PC-3 (cell line): ENCODE measurements around the gene KMT2E. TPM values are rescaled to one million over a fixed set of nuclear protein-coding genes. Genes with fewer than 3 reads are reported as not detected.

Experiments used
- ATAC-seq: fragments of 200-7000 bp; cut with Tn5 transposase; 2 replicates; pipeline ENCODE4 v1.9.1; 2020; ENCODE audit warnings: mild to moderate bottlenecking, moderate library complexity
- BruUV-seq: library from RNA; stranded (reverse); fragments of 400-500 nt; replicated peaks from 2 replicates; lab custom pipeline; 2021; lab: Mats Ljungman, UMichigan
- CTCF ChIA-PET: fragments of 300-600 bp; sonication (Branson Sonifier 250); formaldehyde crosslinking; loops from one replicate; lab custom pipeline; 2022; ENCODE audit warnings: antibody characterized with exemption; lab: Charles Lee
- POLR2A ChIA-PET: fragments of 300-600 bp; sonication (Branson Sonifier 250); formaldehyde crosslinking; loops from one replicate; lab custom pipeline; 2022; ENCODE audit warnings: antibody characterized with exemption; ENCODE audit not compliant: unreplicated experiment; lab: Charles Lee
- DNase-seq: peaks from one replicate; pipeline ENCODE4 v3.0.0-alpha.2; 2015
- H2AFZ ChIP-seq: fragments of 300-600 bp; sonication (generic); 2 replicates; pipeline ENCODE4 v1.6.0; 2016; ENCODE audit warnings: antibody characterized with exemption, low read length
- H3F3A ChIP-seq: fragments of 300-600 bp; sonication (generic); one replicate; pipeline ENCODE4 v1.6.0; 2017; ENCODE audit warnings: antibody characterized with exemption, low read length, control low read depth, mild to moderate bottlenecking; ENCODE audit not compliant: unreplicated experiment
- H3K27ac ChIP-seq: fragments of 300-600 bp; sonication (generic); 2 replicates; pipeline ENCODE4 v1.5.1; 2016; ENCODE audit warnings: mild to moderate bottlenecking, low read length
- H3K27me3 ChIP-seq: fragments of 300-600 bp; sonication (generic); 2 replicates; pipeline ENCODE4 v1.6.1; 2016; ENCODE audit warnings: low read length, mixed read lengths
- H3K36me3 ChIP-seq: fragments of 300-600 bp; sonication (generic); 2 replicates; pipeline ENCODE4 v1.6.1; 2016; ENCODE audit warnings: low read depth, mixed run types, low read length, mixed read lengths
- H3K4me1 ChIP-seq: fragments of 300-600 bp; sonication (generic); 2 replicates; pipeline ENCODE4 v1.5.1; 2016; ENCODE audit warnings: low read length; ENCODE audit not compliant: insufficient read depth
- H3K4me2 ChIP-seq: fragments of 300-600 bp; sonication (generic); 2 replicates; pipeline ENCODE4 v1.6.0; 2016; ENCODE audit warnings: low read length
- H3K4me3 ChIP-seq: fragments of 300-600 bp; sonication (generic); 2 replicates; pipeline ENCODE4 v1.5.1; 2016; ENCODE audit warnings: mild to moderate bottlenecking, low read length, mixed read lengths
- H3K79me2 ChIP-seq: fragments of 300-600 bp; sonication (generic); 2 replicates; pipeline ENCODE4 v1.6.1; 2017; ENCODE audit warnings: low read length, mixed read lengths
- H3K9ac ChIP-seq: fragments of 300-600 bp; sonication (generic); 2 replicates; pipeline ENCODE4 v1.6.0; 2016; ENCODE audit warnings: mild to moderate bottlenecking, low read length
- H3K9me2 ChIP-seq: fragments of 300-600 bp; sonication (generic); replicated peaks from 2 replicates; pipeline ENCODE4 v1.6.1; 2016; ENCODE audit warnings: mixed run types, low read length, mixed read lengths
- H3K9me3 ChIP-seq: fragments of 300-600 bp; sonication (generic); 2 replicates; pipeline ENCODE4 v1.6.1; 2016; ENCODE audit warnings: low read length, mixed read lengths
- H4K20me1 ChIP-seq: fragments of 300-600 bp; sonication (generic); 2 replicates; pipeline ENCODE4 v1.6.1; 2016; ENCODE audit warnings: low read length, mixed read lengths
- CTCF ChIP-seq: fragments of 300-600 bp; sonication (generic); conservative IDR thresholded peaks from 2 replicates; pipeline ENCODE4 v1.5.1; 2017; ENCODE audit warnings: antibody characterized with exemption, low read depth, mild to moderate bottlenecking, low read length
- EZH2 ChIP-seq: fragments of 300-600 bp; sonication (generic); IDR thresholded peaks from one replicate; pipeline ENCODE4 v1.6.1; 2017; ENCODE audit warnings: antibody characterized with exemption, mild to moderate bottlenecking, low read length; ENCODE audit not compliant: unreplicated experiment
- EZH2phosphoT487 ChIP-seq: fragments of 300-600 bp; sonication (generic); IDR thresholded peaks from 2 replicates; pipeline ENCODE4 v1.6.1; 2018; ENCODE audit warnings: mild to moderate bottlenecking, antibody characterized with exemption, low read length, borderline replicate concordance
- intact Hi-C: fragments of 100-400 bp; cut with micrococcal nuclease; formaldehyde crosslinking; loops from 2 replicates; pipeline ENCODE4 v1.9.0; 2023
- total RNA-seq: library from RNA; depleted of rRNA; stranded (reverse); fragments of >200 nt; gene quantifications from 2 replicates; pipeline ENCODE4 v1.2.3, GENCODE V29; 2014

The KMT2E gene
- total RNA-seq, 1 experiment from 2014 or later = 21.8 TPM

- no TSS peak for BruUV-seq
- Histone ChIP-seq H3K27me3 (no peaks in the 10 kb centered on the region), H3F3A (peaks cover 11% of the 10 kb centered on the region), H3K4me2 (no peak overlapping the region), H3K4me3 (no peak overlapping the region), H3K36me3 (peaks cover 39% of the 10 kb centered on the region), H3K27ac (no peak overlapping the region), H3K4me1 (peaks cover 26% of the 10 kb centered on the region), H3K79me2 (no peaks in the 10 kb centered on the region), H3K9ac (no peak overlapping the region), H3K9me2 (no peaks in the 10 kb centered on the region), H2AFZ (no peak overlapping the region), H3K9me3 (no peaks in the 10 kb centered on the region), H4K20me1 (no peaks in the 10 kb centered on the region)
- intact Hi-C loops = no loop called here
- TF ChIP-seq CTCF (no peak), EZH2phosphoT487 (no peak)
- ChIA-PET CTCF (no interaction called here), POLR2A (interaction anchor here (0.6 kb wide), 1 partner anchor 132 kb away, joined by 4 read pairs; no protein-coding TSS in a partner anchor)
- ATAC-seq (no peak), DNase-seq (no peak)
Measured at GRCh38 chr7:105102557-105103352, 88.8 kb downstream of the KMT2E start.

- Histone ChIP-seq H3K9ac (no peak overlapping the region), H4K20me1 (no peaks in the 10 kb centered on the region), H3K4me1 (no peaks in the 10 kb centered on the region), H3K4me2 (no peak overlapping the region), H3F3A (no peaks in the 10 kb centered on the region), H3K27ac (no peak overlapping the region), H3K9me3 (no peaks in the 10 kb centered on the region), H2AFZ (no peak overlapping the region), H3K27me3 (no peaks in the 10 kb centered on the region), H3K36me3 (peaks cover 50% of the 10 kb centered on the region), H3K4me3 (no peak overlapping the region), H3K9me2 (no peaks in the 10 kb centered on the region), H3K79me2 (no peaks in the 10 kb centered on the region)
- ChIA-PET POLR2A (no interaction called here), CTCF (no interaction called here)
- TF ChIP-seq CTCF (no peak), EZH2phosphoT487 (no peak), EZH2 (no peak)
- DNase-seq = no peak
- no TSS peak for BruUV-seq
- intact Hi-C loops = no loop called here
- no peak for ATAC-seq
Measured at GRCh38 chr7:105105579-105105978, 91.6 kb downstream of the KMT2E start.

DNA sequence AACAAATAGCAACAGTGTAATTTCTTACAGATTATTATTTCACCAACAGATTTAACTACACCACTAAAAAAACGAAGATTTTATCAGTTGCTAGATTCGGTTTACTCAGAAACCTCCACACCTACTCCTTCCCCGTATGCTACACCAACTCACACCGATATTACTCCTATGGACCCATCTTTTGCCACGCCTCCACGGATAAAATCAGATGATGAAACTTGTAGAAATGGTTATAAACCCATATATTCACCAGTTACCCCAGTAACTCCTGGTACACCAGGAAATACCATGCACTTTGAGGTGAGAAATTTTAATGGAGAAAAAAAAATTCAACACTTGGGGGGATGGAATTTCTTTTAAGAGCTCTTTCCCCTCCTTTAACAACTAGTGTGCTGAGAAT lies 92.5 kb downstream of the KMT2E start:
- H3K4me1 ChIP-seq = no peaks in the 10 kb centered on the region
- no peaks in the 10 kb centered on the region for H3K9me3 ChIP-seq
- H3K4me2 ChIP-seq = no peak overlapping the region
- ChIA-PET POLR2A (no interaction called here), CTCF (no interaction called here)
- H3F3A ChIP-seq = no peaks in the 10 kb centered on the region
- no peaks in the 10 kb centered on the region for H3K27me3 ChIP-seq
- ATAC-seq (no peak), DNase-seq (no peak)
- intact Hi-C loops = no loop called here
- H2AFZ ChIP-seq = no peak overlapping the region
- no peaks in the 10 kb centered on the region for H3K79me2 ChIP-seq
- no peak for TF ChIP-seq EZH2phosphoT487
- TF ChIP-seq EZH2 = no peak
- no peak for TF ChIP-seq CTCF
- no peaks in the 10 kb centered on the region for H4K20me1 ChIP-seq
- no peaks in the 10 kb centered on the region for H3K9me2 ChIP-seq
- H3K27ac ChIP-seq = no peak overlapping the region
- H3K36me3 ChIP-seq = peaks cover 53% of the 10 kb centered on the region
- no TSS peak for BruUV-seq
- no peak overlapping the region for H3K4me3 ChIP-seq
- no peak overlapping the region for H3K9ac ChIP-seq
